Ascending aorta (tissue), 2 donors: Measurements from ENCODE around the gene FARS2. TPM values are rescaled to one million over a fixed set of nuclear protein-coding genes. Genes with fewer than 3 reads are reported as not detected.

Experiments used
- DNase-seq, 2 donors: peaks; one replicate each; pipeline ENCODE4 v3.0.0-alpha.2; 2019; ENCODE audit warnings: low spot score in 2 of 2
- H3K27ac ChIP-seq, 2 donors: fragments of 200-600 bp; sonication (generic); one replicate each; pipeline ENCODE4 v1.5.1; 2016 to 2017; ENCODE audit warnings: mild to moderate bottlenecking in 1 of 2
- H3K27me3 ChIP-seq: fragments of 200-600 bp; sonication (generic); one replicate; pipeline ENCODE4 v1.5.1; 2017
- H3K36me3 ChIP-seq, 2 donors: fragments of 200-600 bp; sonication (generic); one replicate each; pipeline ENCODE4 v1.5.1; 2016
- H3K4me1 ChIP-seq, 2 donors: fragments of 200-600 bp; sonication (generic); one replicate each; pipeline ENCODE4 v1.5.1; 2016 to 2017; ENCODE audit warnings: mild to moderate bottlenecking in 1 of 2
- H3K4me3 ChIP-seq, 2 donors: fragments of 200-600 bp; sonication (generic); one replicate each; pipeline ENCODE4 v1.5.1; 2016 to 2017; ENCODE audit warnings: mild to moderate bottlenecking in 1 of 2
- H3K9me3 ChIP-seq, 2 donors: fragments of 200-600 bp; sonication (generic); one replicate each; pipeline ENCODE4 v1.5.1; 2016
- CTCF ChIP-seq, 3 experiments: fragments of 200-600 bp in 2 of 3; fragments of 450-650 bp in 1 of 3; sonication (generic) in 2 of 3; IDR thresholded peaks; one replicate each; pipeline ENCODE4 v1.5.1; 2016 to 2019; ENCODE audit warnings: antibody characterized with exemption in 3 of 3, mild to moderate bottlenecking in 1 of 3, moderate library complexity in 1 of 3
- intact Hi-C: fragments of 100-400 bp; cut with DNase I; formaldehyde crosslinking; loops from one replicate; pipeline ENCODE4 v1.15.1; 2023
- total RNA-seq: library from RNA; depleted of rRNA; stranded (reverse); fragments of >200 nt; gene quantifications from one replicate; pipeline ENCODE4 v1.1.0, GENCODE V29; 2016

Gene FARS2
- total RNA-seq, 1 donor from 2014 or later: 17.6 TPM

- TF ChIP-seq CTCF (IDR thresholded peaks at IDR 0.05): no peak
- H3K9me3 ChIP-seq: no peaks in the 10 kb centered on the region
- H3K27ac ChIP-seq: no peak overlapping the region
- no peak overlapping the region for H3K4me3 ChIP-seq
- DNase-seq: no peak
- intact Hi-C loops: no loop called here
- H3K4me1 ChIP-seq: no peaks in the 10 kb centered on the region
- no peaks in the 10 kb centered on the region for H3K27me3 ChIP-seq
- H3K36me3 ChIP-seq: no peaks in the 10 kb centered on the region
Measured at GRCh38 chr6:5278565-5279120, 17.3 kb downstream of the FARS2 start.

- TF ChIP-seq CTCF (IDR thresholded peaks at IDR 0.05): no peak
- H3K27ac ChIP-seq: no peak overlapping the region
- H3K36me3 ChIP-seq: no peaks in the 10 kb centered on the region
- H3K27me3 ChIP-seq: no peaks in the 10 kb centered on the region
- H3K9me3 ChIP-seq: no peaks in the 10 kb centered on the region
- DNase-seq: no peak
- no peak overlapping the region for H3K4me3 ChIP-seq
- no peaks in the 10 kb centered on the region for H3K4me1 ChIP-seq
- intact Hi-C loops: no loop called here
Measured at GRCh38 chr6:5279891-5280338, 18.6 kb downstream of the FARS2 start.

- Histone ChIP-seq H3K9me3 (no peaks in the 10 kb centered on the region), H3K4me1 (no peaks in the 10 kb centered on the region), H3K27ac (no peak overlapping the region), H3K4me3 (no peak overlapping the region), H3K27me3 (no peaks in the 10 kb centered on the region), H3K36me3 (no peaks in the 10 kb centered on the region)
- no peak for DNase-seq
- intact Hi-C loops: no loop called here
- no peak for TF ChIP-seq CTCF (IDR thresholded peaks at IDR 0.05)
Measured at GRCh38 chr6:5280920-5281319, 19.6 kb downstream of the FARS2 start.

- Histone ChIP-seq H3K9me3 (no peaks in the 10 kb centered on the region), H3K36me3 (no peaks in the 10 kb centered on the region), H3K4me1 (no peaks in the 10 kb centered on the region), H3K27ac (no peak overlapping the region), H3K27me3 (no peaks in the 10 kb centered on the region), H3K4me3 (no peak overlapping the region)
- no peak for TF ChIP-seq CTCF (IDR thresholded peaks at IDR 0.05)
- no peak for DNase-seq
- intact Hi-C loops: no loop called here
Measured at GRCh38 chr6:5282191-5282623, 20.9 kb downstream of the FARS2 start.

- Histone ChIP-seq H3K36me3 (no peaks in the 10 kb centered on the region), H3K27ac (no peak overlapping the region), H3K4me3 (no peak overlapping the region), H3K9me3 (no peaks in the 10 kb centered on the region), H3K27me3 (no peaks in the 10 kb centered on the region), H3K4me1 (no peaks in the 10 kb centered on the region)
- DNase-seq: no peak
- no peak for TF ChIP-seq CTCF (IDR thresholded peaks at IDR 0.05)
- intact Hi-C loops: no loop called here
Measured at GRCh38 chr6:5285081-5285480, 23.8 kb downstream of the FARS2 start.

GRCh38 chr6:5285526-5285925 lies 24.2 kb downstream of the FARS2 start:
- DNase-seq: no peak
- Histone ChIP-seq H3K9me3 (no peaks in the 10 kb centered on the region), H3K27me3 (no peaks in the 10 kb centered on the region), H3K4me3 (no peak overlapping the region), H3K36me3 (no peaks in the 10 kb centered on the region), H3K4me1 (no peaks in the 10 kb centered on the region), H3K27ac (no peak overlapping the region)
- intact Hi-C loops: no loop called here
- TF ChIP-seq CTCF (IDR thresholded peaks at IDR 0.05): no peak
